ENCODE measurements around the gene PHKG1. TPM values are rescaled to one million over a fixed set of nuclear protein-coding genes. Genes with fewer than 3 reads are reported as not detected.
"Not testable (repeated sequence)": the region's sequence is repeated elsewhere in the genome, so short reads cannot be mapped to it uniquely, and the experiment has no call there.

PHKG1 gene
- total RNA-seq, 1 experiment from 2014 or later: 1.1 TPM

DNA sequence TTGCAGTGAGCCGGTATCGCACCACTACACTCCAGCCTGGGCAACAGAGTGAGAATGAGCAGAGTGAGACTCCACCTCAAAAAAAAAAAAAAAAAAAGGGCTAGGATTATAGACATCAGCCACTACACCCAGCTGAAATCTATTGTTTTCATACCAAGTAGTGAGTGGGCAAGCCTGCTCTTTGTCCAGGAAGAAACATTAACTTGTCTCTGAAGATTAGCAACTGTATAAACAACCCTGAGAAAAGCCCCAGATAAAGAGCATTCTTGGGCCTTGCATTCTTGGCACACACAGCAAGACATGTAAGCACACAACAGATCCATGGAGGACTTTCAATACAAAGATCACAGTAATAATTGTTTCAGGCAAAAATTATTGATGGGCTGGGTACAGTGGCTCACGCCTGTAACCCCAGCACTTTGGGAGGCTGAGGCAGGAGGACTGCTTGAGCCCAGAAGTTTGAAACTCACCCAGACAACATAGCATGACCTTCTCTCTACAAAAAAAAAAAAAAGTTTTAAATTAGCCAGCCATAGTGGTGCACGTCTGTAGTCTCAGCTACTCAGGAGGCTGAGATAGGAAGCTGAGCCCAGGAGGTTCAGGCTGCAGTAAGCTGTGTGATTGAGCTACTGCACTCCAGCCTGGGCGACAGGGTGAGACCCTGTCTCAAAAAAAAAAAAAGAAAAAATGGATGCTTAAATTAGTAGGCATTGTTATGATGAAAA is 45.9 kb downstream of the PHKG1 start:
- no TSS peak for BruUV-seq (replicated peaks)
- ChIA-PET RAD21 (ENCODE audit: low non-redundant PET in 1 of 2, low total read pairs in 2 of 2, uncharacterized antibody in 2 of 2, unreplicated experiment in 2 of 2) (no interaction called here), CTCF (no interaction called here), POLR2A (no interaction called here)
- peaks cover 0 to 6% of the 10 kb centered on the region in 2 experiments; a peak in 2 of 4 replicates for H3K36me3 ChIP-seq (ENCODE audit: control insufficient read depth in 1 of 2, insufficient read depth in 2 of 2, low read length in 2 of 2)
- peaks cover 76% of the 10 kb centered on the region for H3K79me2 ChIP-seq (ENCODE audit: insufficient read depth, low read length)
- TF ChIP-seq, protein P1, sequence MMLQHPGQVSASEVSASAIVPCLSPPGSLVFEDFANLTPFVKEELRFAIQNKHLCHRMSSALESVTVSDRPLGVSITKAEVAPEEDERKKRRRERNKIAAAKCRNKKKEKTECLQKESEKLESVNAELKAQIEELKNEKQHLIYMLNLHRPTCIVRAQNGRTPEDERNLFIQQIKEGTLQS (IDR thresholded peaks at IDR 0.05): no peak
- no peak for TF ChIP-seq CBX3 (IDR thresholded peaks at IDR 0.05; ENCODE audit: low read depth)
- TF ChIP-seq MAX (IDR thresholded peaks at IDR 0.05): no peak
- TF ChIP-seq SIN3A (IDR thresholded peaks at IDR 0.05; ENCODE audit: low read depth): no peak
- TF ChIP-seq FOSL1 (IDR thresholded peaks at IDR 0.05; ENCODE audit: low read depth): no peak
- no peak for TF ChIP-seq CTCF (IDR thresholded peaks at IDR 0.05 in 2 of 3, conservative IDR thresholded peaks at IDR 0.05 in 1 of 3; ENCODE audit: borderline replicate concordance in 1 of 3, insufficient read depth in 1 of 3, low read depth in 2 of 3, low read length in 2 of 3)
- no peak for TF ChIP-seq ZNF274 (IDR thresholded peaks at IDR 0.05; ENCODE audit: low read depth, low read length)
- no peak for TF ChIP-seq SP1 (IDR thresholded peaks at IDR 0.05; ENCODE audit: low read depth)
- TF ChIP-seq POLR2AphosphoS5 (IDR thresholded peaks at IDR 0.05; ENCODE audit: low read depth, low read length): no peak
- TF ChIP-seq JUND (IDR thresholded peaks at IDR 0.05): no peak
- no peaks in the 10 kb centered on the region for H3K27me3 ChIP-seq (ENCODE audit: insufficient read depth, low read length)
- DNase-seq (ENCODE audit: low read depth, low spot score) (no peak), ATAC-seq (no peak)
- H3K4me3 ChIP-seq (replicated peaks in 1 of 2; ENCODE audit: low read depth in 1 of 2, low read length in 2 of 2): no peak overlapping the region
- H3K27ac ChIP-seq (ENCODE audit: low read depth, low read length): no peak overlapping the region
- no peaks in the 10 kb centered on the region for H3K9me3 ChIP-seq (ENCODE audit: control insufficient read depth in 1 of 2, insufficient read depth in 1 of 2, low read depth in 1 of 2, low read length in 2 of 2)
- no peaks in the 10 kb centered on the region for H3K9me2 ChIP-seq (ENCODE audit: insufficient read depth)
- H3K4me1 ChIP-seq (ENCODE audit: control insufficient read depth in 1 of 2, insufficient read depth in 2 of 2, low read length in 2 of 2): peaks cover 16 to 23% of the 10 kb centered on the region in 2 experiments
- H3K4me2 ChIP-seq (ENCODE audit: low read length): no peak overlapping the region
- H3K9ac ChIP-seq (ENCODE audit: low read length): no peak overlapping the region
- no peaks in the 10 kb centered on the region for H4K20me1 ChIP-seq (ENCODE audit: insufficient read depth)
- intact Hi-C loops (cut with micrococcal nuclease): no loop called here
- no peak overlapping the region for H2AFZ ChIP-seq (ENCODE audit: low read depth, low read length, poor library complexity, severe bottlenecking)

DNA sequence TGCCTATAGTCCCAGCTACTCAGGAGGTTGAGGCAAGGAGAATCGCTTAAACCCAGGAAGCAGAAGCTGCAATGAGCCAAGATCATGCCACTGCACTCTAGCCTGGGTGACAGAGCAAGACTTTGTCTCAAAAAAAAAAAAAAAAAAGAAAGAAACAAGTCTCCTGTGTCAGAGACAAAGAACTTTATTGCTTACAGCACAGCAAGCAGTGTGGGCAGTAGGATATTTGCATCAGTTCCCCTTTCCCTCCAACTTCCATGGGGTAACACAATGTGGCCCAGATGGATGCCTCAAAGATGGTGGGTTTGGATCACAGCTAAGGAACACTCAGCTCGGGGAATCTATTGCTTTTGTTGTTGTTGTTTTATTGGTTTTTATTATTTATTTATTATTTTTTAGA is 47.0 kb downstream of the PHKG1 start:
- POLR2A ChIA-PET; H3K36me3 ChIP-seq (ENCODE audit: control insufficient read depth in 1 of 2, insufficient read depth in 2 of 2, low read length in 2 of 2); BruUV-seq (replicated peaks); H3K9me2 ChIP-seq (ENCODE audit: insufficient read depth); H2AFZ ChIP-seq (ENCODE audit: low read depth, low read length, poor library complexity, severe bottlenecking); DNase-seq (ENCODE audit: low read depth, low spot score); H4K20me1 ChIP-seq (ENCODE audit: insufficient read depth); intact Hi-C loops (cut with micrococcal nuclease); CTCF ChIA-PET; H3K27me3 ChIP-seq (ENCODE audit: insufficient read depth, low read length); H3K27ac ChIP-seq (ENCODE audit: low read depth, low read length); H3K4me3 ChIP-seq (replicated peaks in 1 of 2; ENCODE audit: low read depth in 1 of 2, low read length in 2 of 2); H3K9me3 ChIP-seq (ENCODE audit: control insufficient read depth in 1 of 2, insufficient read depth in 1 of 2, low read depth in 1 of 2, low read length in 2 of 2); ATAC-seq; H3K9ac ChIP-seq (ENCODE audit: low read length); H3K4me2 ChIP-seq (ENCODE audit: low read length): not testable (repeated sequence)
- RAD21 ChIA-PET (ENCODE audit: low non-redundant PET in 1 of 2, low total read pairs in 2 of 2, uncharacterized antibody in 2 of 2, unreplicated experiment in 2 of 2): interaction anchor here in 1 of 2 experiments (0.7 kb wide), 1 partner anchor 733 kb away, joined by 3 read pairs; no protein-coding TSS in a partner anchor
- peaks cover 70% of the 10 kb centered on the region for H3K79me2 ChIP-seq (ENCODE audit: insufficient read depth, low read length)
- peaks cover 16 to 23% of the 10 kb centered on the region in 2 experiments for H3K4me1 ChIP-seq (ENCODE audit: control insufficient read depth in 1 of 2, insufficient read depth in 2 of 2, low read length in 2 of 2)

All from HCT116 (cell line).